HT1080 (cell line): ENCODE results near the gene STPG1. TPM values are rescaled to one million over a fixed set of nuclear protein-coding genes. Genes with fewer than 3 reads are reported as not detected.

ENCODE experiments used
- DNase-seq: peaks from one replicate; pipeline ENCODE4 v3.0.0-alpha.2; 2015; ENCODE audit warnings: low read depth
- total RNA-seq: library from RNA; depleted of rRNA; stranded (reverse); fragments of >200 nt; shearing (Covaris generic); gene quantifications from 2 replicates; pipeline ENCODE4 v1.2.3, GENCODE V29; 2014; rRNA removed

Gene STPG1
- total RNA-seq, 1 experiment from 2014 or later: 9.0 TPM

DNA sequence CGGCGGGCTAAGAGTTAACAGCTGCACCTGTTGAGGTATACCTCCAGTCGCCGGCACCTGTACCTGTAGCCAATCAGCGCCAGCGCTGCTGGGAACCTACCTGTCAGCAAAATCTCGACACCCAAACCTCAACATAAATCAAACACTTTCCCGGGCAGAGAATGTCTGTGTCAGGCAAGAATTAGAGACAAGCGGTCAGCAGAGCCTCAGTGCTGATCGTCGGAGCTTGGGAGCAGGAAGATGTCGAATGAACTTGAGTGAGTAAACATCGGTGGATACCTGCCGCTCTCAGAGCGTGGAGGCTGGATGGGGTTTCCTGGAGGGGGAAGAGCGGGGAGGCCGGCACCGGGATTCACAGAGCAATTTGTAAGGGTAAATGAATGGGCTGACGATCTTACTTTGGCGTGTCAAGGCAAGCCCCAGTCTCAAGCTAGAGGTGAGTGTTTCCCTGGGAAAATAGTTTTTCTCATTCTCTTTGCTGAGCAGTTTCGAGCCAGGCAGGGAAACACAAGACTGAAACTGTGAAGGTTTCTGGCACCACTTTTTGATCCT, 94.2 kb downstream of the STPG1 start, which contains the start of gene GRHL3:
GRHL3 (plus strand) TSS at position 46 of the 552 bp plus-strand sequence; CDS start at position 241, 195 bp downstream.
- DNase-seq: no peak

DNA sequence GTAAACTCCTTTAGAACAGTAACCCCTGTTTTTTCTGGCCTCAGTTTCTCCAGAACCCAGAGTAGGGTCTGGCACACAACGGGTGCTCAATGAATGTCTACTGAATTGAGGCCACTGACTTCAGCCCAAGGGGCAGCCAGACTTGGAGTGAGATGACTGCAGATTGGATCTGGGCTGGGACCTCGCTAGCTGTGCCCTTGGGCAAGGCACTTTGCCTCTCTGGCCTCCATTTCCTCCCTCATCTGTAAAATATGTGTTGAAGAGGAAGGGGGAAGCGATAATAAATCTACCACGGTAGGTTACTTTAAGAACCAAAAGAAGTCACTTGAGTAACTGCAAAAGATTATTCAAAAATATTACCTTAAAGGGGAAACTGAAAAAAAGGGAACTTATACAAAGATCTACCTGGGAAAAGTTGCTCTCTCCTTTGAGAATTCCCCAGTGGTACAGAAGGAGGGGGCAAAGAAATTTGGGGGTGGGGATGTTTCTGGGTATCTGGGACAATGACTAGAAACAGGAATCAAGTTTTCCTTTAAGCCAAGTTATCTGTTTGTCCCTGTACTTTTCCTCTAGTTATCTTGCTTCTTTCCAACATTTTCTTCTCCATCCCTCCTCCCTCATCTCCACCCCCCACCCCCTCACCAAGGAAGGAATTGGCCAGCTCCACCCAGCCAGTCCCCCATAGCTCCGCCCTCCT, 94.8 kb downstream of the STPG1 start:
- no peak for DNase-seq

DNA sequence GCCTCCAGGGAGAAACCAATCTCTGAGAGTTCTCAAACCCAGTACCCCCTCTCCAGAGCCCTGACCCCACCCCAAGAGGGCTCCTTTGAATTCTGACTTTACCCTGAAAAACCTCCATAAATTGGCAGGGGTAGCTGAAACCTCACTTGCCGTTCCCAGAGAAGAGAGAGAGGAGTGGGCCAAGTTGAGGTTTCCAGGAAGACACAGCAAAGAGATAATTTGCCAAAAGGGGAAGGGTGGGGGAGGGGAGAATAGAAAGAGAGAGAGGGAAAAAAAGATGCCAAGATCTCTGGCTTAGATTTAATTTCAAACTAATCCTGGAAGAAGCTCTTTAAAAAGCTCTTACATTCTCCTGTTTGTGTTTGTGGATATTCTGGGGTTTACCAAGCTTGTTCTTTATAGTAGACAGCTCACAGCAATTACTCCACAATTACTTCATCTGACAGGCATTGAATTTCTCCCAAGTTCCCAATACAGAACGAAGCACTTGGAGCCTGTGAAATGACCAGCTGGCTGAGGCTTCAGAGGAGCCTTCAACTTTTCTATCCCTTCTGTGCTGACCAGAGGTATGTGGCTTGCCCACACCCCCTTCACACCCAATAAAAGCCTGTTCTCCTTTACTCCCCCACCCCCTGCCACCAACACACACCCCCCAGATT, 95.5 kb downstream of the STPG1 start:
- DNase-seq: no peak

DNA sequence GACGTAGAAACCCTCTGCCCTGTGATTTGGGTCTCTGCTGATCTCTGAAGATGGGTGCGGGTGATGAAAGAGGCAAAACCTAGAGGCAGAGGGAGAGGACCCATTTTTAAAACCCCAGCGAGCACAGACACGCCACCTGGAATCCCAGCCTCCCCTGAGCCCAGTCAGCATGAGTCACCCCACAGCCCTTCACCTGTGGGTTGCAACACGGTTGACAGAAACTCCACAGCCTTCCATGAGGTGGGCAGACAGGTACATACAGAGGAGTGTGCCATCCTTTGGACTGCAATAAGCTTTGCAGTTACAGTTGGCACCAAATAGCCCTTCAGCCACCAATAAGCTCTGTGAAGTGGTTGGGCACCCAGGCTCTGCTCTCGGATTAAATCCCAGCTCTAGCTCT, 96.5 kb downstream of the STPG1 start:
- DNase-seq: no peak

DNA sequence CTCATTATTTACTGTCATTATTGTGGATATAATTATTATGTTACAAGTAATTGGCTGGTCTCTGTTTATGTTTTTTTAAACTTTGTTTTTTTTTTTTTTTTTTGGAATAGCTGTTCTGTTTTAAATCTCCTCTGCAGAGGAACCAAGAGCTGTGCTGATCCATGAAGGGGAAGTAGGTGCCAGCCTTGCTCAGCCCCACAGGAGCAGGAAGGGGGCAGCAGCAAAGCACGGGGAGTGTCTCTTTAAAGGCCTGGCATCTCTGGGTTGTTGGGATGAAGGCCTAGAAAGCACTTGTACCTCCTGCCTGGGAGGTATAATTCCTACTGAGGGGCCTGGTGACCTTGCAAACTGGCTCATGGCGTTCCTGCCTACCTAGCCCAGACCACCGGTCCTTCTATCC, 96.9 kb downstream of the STPG1 start:
- no peak for DNase-seq

DNA sequence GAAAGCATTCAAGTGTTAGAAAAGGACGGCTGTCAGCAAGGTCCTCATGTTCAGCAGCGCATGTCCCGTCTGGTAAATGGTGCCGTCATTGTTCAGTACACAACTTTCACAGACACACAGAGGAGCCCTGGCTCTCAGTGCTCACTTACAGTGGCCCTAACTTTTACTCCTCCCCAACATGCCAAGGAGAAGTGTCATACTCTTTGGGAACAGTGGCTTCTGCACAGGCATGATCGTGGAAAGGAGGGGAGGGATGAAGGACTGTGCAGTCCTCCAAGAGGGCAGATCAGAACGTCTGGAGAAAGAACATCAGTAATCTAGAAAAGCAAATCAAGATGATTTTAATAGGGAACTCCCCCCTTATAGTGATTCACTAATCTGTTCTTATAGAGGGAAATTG, 98.2 kb downstream of the STPG1 start:
- no peak for DNase-seq

DNA sequence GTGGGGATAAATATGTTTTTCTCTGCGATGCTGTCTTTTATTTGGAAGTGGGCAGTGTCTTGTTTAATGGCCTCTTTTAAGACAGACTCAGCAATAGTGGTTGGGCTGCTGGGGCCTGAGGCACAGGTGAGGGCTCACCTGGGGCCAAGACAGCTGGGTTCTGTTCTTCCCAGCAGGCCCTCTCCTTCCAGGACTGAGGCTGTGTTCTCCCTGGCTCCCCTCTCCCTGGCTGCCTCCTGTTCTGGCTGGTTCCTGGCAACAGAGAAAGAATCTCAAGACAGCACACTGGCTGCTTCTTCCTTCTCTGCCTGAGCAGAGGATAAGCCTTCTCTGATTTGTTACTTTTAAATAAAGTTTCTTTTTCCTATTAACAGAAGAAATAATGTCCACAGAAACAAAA, 101.8 kb downstream of the STPG1 start:
- DNase-seq: no peak

DNA sequence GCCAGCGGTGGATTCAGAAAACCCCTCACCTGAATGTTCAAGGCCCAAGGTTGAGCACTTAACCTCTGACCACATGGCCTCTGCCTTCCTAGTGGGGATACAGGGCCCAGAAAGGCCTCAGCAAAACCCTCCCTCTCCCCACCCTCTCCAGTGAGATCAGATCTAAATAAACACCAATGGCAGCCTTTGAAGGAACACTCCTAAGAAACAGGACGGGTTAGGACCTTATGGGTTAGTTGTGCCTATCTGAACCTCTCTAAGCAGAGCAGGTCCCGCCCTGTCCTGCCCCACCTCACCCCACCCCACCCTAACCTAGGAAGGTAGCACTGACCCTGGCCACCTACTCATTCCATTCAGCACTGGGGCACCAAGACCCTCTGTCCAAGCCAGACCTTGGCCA, 102.3 kb downstream of the STPG1 start:
- no peak for DNase-seq

DNA sequence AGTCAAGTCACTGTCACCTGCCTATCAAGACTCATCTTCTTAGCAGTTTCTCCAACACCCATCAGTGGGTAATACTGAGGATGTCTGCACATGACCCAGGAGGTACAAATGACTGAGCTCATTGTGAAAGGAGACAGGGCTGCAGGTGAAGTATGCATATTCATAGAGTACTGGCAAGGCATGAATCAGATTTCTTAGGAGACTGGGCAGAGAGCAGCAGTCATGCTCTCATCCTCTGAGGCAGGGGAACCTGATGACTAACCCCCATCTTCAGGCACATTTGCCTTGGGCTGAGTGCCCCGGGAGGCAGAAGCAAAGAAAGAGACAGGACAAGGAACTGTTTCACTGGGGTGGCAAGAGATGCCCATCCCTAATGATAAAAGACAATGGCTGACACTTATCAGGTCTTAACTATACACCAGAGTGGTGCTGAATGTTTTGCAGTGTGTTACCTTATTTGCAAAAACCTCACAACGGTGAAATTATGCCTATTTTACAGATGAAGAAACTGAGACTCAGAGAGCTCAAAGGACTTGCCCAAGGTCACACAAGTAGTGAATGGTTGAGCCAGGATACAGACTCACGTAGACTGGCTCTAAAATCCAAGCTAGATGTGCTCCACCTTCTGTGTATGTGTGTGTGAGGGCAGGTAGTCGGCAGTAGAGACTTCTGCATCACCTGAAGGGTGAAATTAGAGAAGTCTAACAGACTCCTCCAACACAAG, 103.7 kb downstream of the STPG1 start:
- DNase-seq: peak; percentile 64

DNA sequence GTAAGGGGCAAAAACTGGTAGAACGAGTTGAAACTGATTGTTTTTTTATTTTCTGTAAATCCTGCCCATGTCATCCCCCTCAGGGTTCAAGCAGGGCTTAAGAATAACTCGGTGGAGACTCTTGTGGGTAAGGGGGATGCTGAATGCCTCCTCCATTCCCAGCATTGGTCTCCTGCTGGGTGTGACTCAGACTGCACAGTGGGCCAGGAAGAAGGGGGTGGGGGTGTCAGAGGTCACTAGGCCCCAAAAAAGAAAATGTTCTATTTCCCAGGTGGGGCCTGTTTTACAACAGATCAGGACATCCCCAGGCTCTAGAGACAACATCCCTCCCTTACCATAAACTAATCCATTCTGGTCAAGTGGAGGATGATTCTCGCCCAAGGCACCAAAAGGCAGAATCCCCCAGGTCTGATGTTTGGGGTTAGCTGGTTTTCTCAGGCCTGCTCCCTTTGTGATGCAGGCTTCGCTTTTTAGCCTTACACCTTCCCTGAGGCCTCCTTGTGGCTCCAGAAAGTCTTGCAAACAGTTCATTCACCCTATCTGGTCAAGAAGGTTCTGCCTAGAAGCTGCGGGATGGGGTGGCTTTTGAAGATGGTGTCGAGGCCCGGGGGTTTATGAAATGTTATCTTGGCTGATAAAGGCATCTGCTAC, 105.1 kb downstream of the STPG1 start:
- peak; percentile 21 for DNase-seq

Other genes starting within 250 kb of the STPG1 start
- gene IFNLR1, start 226.5 kb downstream of the STPG1 start, total RNA-seq: not detected in 2 replicates
- gene GRHL3, start 94.4 kb downstream of the STPG1 start, total RNA-seq: 0.03 and 0.23 TPM in 2 replicates
- 27.8 and 28.7 TPM in 2 replicates for gene NIPAL3, start 2.0 kb upstream of the STPG1 start, total RNA-seq
- 6.5 and 8.8 TPM in 2 replicates for gene RCAN3, start 89.1 kb upstream of the STPG1 start, total RNA-seq
- gene NCMAP, start 142.3 kb upstream of the STPG1 start, total RNA-seq: not detected in 2 replicates
- gene SRRM1, start 229.5 kb upstream of the STPG1 start, total RNA-seq: 26.1 and 31.7 TPM in 2 replicates